IPS DF 6.9 (cell line): Measurements from ENCODE around the gene TTC7B.

Source experiments
- DNase-seq: peaks from one replicate; pipeline ENCODE4 v3.0.0-alpha.2; 2013; ENCODE audit warnings: low read depth, low spot score
- H3K27ac ChIP-seq: one replicate; pipeline ENCODE4 v1.5.1; 2013; ENCODE audit warnings: low read length, control low read depth
- H3K27me3 ChIP-seq: 2 replicates; pipeline ENCODE4 v1.6.1; 2013; ENCODE audit warnings: mild to moderate bottlenecking, low read length; ENCODE audit not compliant: control insufficient read depth, insufficient read depth
- H3K36me3 ChIP-seq: 2 replicates; pipeline ENCODE4 v1.6.1; 2013; ENCODE audit warnings: low read length; ENCODE audit not compliant: control insufficient read depth, insufficient read depth
- H3K4me1 ChIP-seq: 2 replicates; pipeline ENCODE4 v1.6.1; 2013; ENCODE audit warnings: low read length; ENCODE audit not compliant: control insufficient read depth, insufficient read depth
- H3K4me3 ChIP-seq: 2 replicates; pipeline ENCODE4 v1.5.1; 2013; ENCODE audit warnings: mild to moderate bottlenecking, low read length
- H3K9me3 ChIP-seq: 2 replicates; pipeline ENCODE4 v1.6.1; 2013; ENCODE audit warnings: low read length, inconsistent platforms; ENCODE audit not compliant: control insufficient read depth, insufficient read depth
- WGBS: extraction: QIAGEN DNeasy Blood & Tissue Kit; methylation state at CpG from one replicate; pipeline ENCODE4 v1.1.7; 2013; ENCODE audit warnings: mixed read lengths, missing lambda C conversion rate; ENCODE audit not compliant: insufficient read length, insufficient coverage; 5-methylcytosine and 5-hydroxymethylcytosine counted together

The TTC7B gene

DNA sequence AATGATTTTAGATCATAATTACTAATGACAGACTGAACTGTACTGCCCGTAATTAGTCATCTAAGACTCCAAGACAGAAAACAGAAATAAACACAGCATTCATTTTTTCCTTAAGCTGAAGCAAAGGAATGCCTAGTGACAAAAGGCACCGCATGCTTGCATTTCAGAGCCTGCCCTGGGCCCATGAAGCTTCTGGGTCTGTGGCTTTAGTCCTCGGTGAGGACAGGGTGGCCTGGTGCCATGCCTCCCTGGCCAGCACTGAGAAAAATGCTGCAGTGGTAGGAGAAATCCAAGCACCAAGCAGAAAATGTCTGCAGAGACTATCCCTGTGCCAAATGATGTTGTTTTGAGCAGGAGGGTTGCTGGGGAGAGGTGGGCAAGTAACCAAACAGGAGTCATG, 247.8 kb downstream of the TTC7B start:
- Histone ChIP-seq H3K27me3 (no peaks in the 10 kb centered on the region), H3K9me3 (no peaks in the 10 kb centered on the region), H3K4me1 (peaks cover 7% of the 10 kb centered on the region), H3K4me3 (no peak overlapping the region), H3K36me3 (no peaks in the 10 kb centered on the region), H3K27ac (no peak overlapping the region)
- no peak for DNase-seq
- WGBS, result no CpG with 5 or more reads among the region's 3 CpGs

DNA sequence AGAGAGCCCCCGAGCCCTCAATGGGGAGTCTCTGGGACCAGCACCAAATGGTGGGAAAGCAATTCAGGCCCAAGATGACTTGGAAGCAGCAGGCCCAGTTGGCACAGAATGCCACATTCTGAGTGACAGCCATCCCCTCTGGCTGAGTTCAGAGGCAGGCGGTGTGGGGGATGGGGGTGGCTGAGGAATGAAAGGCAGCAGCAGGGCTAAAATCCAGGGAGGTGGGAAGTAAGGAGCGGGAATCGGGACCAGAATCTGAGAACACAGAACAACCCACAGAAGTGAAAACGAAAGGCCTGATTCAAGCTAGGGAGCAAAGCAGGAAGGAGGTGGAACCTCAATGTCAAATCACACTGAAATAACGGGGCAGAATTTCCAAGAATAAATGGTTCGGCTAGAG, 248.2 kb downstream of the TTC7B start:
- no peaks in the 10 kb centered on the region for H3K36me3 ChIP-seq
- no peak overlapping the region for H3K4me3 ChIP-seq
- no peak for DNase-seq
- H3K9me3 ChIP-seq, result no peaks in the 10 kb centered on the region
- WGBS, result no CpG with 5 or more reads among the region's 7 CpGs
- no peaks in the 10 kb centered on the region for H3K27me3 ChIP-seq
- no peak overlapping the region for H3K27ac ChIP-seq
- H3K4me1 ChIP-seq, result peaks cover 7% of the 10 kb centered on the region

GRCh38 chr14:90567191-90567590, 249.0 kb downstream of the TTC7B start:
- Histone ChIP-seq H3K36me3 (no peaks in the 10 kb centered on the region), H3K4me3 (no peak overlapping the region), H3K27ac (no peak overlapping the region), H3K9me3 (no peaks in the 10 kb centered on the region), H3K4me1 (peaks cover 7% of the 10 kb centered on the region), H3K27me3 (no peaks in the 10 kb centered on the region)
- WGBS, result no CpG with 5 or more reads among the region's 11 CpGs
- no peak for DNase-seq

DNA sequence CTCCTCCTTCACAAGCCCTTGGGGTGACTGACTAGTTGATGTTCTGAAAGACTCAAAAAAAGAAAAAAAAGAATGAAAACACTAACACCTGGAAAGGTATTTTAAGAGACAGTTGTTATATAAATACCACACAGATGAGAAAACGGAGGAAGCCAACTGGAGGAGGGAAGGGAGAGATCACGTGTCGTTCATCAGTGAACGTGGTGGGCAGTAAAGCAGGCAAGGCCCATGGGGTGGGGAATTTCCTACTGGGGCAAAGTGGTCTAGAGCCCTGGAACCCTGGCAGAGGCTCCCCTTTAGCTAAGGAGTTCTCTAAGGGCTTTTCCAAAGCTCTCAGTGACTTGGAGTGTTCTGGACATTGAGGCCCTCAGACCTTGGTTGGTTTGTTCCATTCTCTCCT, 249.7 kb downstream of the TTC7B start:
- Histone ChIP-seq H3K27me3 (no peaks in the 10 kb centered on the region), H3K4me3 (no peak overlapping the region), H3K36me3 (no peaks in the 10 kb centered on the region), H3K27ac (no peak overlapping the region), H3K9me3 (no peaks in the 10 kb centered on the region), H3K4me1 (peaks cover 7% of the 10 kb centered on the region)
- no CpG with 5 or more reads among the region's 4 CpGs for WGBS
- DNase-seq, result no peak

DNA sequence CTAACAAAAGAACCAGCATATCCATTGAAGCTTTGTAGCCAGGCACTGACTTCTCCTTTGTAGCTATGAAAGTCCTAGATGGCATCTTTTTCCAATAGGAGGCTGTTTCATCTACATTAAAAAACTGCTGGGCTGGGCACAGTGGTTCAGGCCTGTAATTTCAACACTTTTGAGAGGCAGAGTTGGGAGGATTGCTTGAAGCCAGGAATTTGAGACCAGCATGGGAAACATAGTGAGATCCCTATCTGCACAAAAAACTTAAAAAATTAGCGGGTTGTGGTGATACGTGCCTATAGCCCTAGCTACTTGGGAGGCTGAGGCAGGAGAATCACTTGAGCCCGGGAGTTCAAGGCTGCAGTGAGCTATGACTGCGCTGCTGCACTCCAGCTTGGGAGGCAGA, 251.7 kb downstream of the TTC7B start:
- Histone ChIP-seq H3K27ac (no peak overlapping the region), H3K4me3 (no peak overlapping the region), H3K27me3 (no peaks in the 10 kb centered on the region), H3K9me3 (no peaks in the 10 kb centered on the region), H3K36me3 (no peaks in the 10 kb centered on the region), H3K4me1 (peaks cover 7% of the 10 kb centered on the region)
- WGBS, result no CpG with 5 or more reads among the region's 4 CpGs
- DNase-seq, result no peak

GRCh38 chr14:90562652-90563051, 253.6 kb downstream of the TTC7B start:
- WGBS, result no CpG with 5 or more reads among the region's 6 CpGs
- Histone ChIP-seq H3K27me3 (no peaks in the 10 kb centered on the region), H3K36me3 (no peaks in the 10 kb centered on the region; the same call in 1 of the 2 replicates), H3K27ac (no peak overlapping the region), H3K9me3 (no peaks in the 10 kb centered on the region), H3K4me1 (peaks cover 2% of the 10 kb centered on the region), H3K4me3 (no peak overlapping the region)
- no peak for DNase-seq

GRCh38 chr14:90561920-90562319, 254.3 kb downstream of the TTC7B start:
- Histone ChIP-seq H3K4me3 (no peak overlapping the region), H3K27me3 (no peaks in the 10 kb centered on the region), H3K4me1 (no peaks in the 10 kb centered on the region; the same call in none of the 2 replicates), H3K9me3 (no peaks in the 10 kb centered on the region), H3K36me3 (no peaks in the 10 kb centered on the region; the same call in 1 of the 2 replicates), H3K27ac (no peak overlapping the region)
- no CpG with 5 or more reads among the region's 7 CpGs for WGBS
- DNase-seq, result no peak

DNA sequence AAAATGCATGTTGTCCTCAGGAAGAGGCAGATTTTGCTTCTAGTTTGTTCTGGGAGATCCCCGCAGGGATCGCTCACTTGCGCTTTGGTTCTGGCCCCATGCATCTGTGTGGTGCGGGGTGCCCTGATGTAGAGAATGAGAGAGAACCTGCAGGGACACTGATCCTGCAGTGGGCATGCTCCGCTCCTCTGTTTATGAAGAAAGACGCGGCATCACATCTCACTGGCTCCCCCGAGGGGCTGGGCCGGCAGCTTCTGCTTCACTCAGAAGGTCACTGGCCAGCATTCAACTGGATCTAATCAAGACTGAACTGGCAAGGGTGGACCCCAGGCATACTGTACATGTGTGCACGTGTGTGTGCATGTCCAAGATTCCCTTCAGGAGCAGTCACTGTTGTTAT, 255.2 kb downstream of the TTC7B start:
- no peak for DNase-seq
- no CpG with 5 or more reads among the region's 10 CpGs for WGBS
- Histone ChIP-seq H3K27ac (no peak overlapping the region), H3K4me3 (no peak overlapping the region), H3K4me1 (peaks cover 4% of the 10 kb centered on the region), H3K36me3 (no peaks in the 10 kb centered on the region; the same call in 1 of the 2 replicates), H3K27me3 (no peaks in the 10 kb centered on the region), H3K9me3 (no peaks in the 10 kb centered on the region)

DNA sequence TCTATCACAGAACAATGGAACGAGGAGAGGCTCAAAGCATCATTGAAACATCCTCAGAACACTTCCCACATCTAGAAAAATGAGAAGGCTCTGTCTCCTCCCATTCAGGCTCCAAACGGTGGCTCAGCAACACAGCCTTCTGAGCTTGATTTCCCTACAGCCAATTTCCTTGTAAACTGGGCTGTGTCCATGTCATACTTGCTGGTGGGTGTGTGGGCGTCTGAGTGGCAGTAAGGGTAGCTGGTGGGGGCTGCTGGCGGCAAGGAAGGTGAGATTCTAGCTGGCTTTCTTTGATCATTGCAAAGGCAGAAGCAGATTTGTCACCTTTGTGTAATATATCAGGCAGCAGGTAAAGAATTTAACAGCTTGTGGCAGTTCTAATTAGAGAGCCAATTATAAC, 255.7 kb downstream of the TTC7B start:
- no peak for DNase-seq
- Histone ChIP-seq H3K4me3 (no peak overlapping the region), H3K4me1 (peaks cover 8% of the 10 kb centered on the region), H3K36me3 (no peaks in the 10 kb centered on the region; the same call in 1 of the 2 replicates), H3K27me3 (no peaks in the 10 kb centered on the region), H3K27ac (no peak overlapping the region), H3K9me3 (no peaks in the 10 kb centered on the region)
- WGBS, result no CpG with 5 or more reads among the region's 4 CpGs

DNA sequence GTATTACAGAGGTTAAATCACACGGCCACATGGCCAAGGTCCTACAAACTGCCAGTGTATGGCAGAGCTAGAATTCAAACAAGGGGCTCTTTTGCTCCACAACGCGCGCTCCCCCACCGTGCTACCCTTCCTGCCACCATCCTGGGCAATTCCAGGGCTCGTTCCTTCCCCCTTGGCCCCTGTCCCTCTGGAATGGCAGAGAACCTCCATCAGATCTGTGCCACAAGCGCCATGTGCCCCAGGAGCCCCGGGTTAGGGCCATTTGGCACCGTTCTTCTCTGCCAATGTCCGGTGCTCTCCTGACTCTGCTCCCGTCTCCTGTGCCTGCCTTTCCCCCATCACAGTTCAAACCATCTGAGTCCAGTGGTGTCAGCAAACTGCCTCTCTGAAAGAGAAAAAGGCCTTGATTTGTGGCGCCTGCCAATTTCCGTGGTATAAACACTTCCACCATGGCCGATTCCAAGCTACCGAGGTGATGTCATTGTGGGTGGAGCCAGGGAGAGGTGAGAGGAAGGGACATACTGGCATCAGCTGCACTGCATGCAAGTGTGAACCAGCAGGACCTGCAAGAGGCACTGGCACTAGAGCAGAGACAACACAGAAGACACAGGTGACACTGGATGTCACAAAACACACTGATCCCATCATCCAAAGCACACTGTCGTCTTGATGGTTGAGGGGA, 256.3 kb downstream of the TTC7B start:
- DNase-seq, result no peak
- Histone ChIP-seq H3K4me3 (no peak overlapping the region), H3K9me3 (no peaks in the 10 kb centered on the region), H3K36me3 (no peaks in the 10 kb centered on the region; the same call in 1 of the 2 replicates), H3K27ac (no peak overlapping the region), H3K4me1 (peaks cover 8% of the 10 kb centered on the region), H3K27me3 (no peaks in the 10 kb centered on the region)
- no CpG with 5 or more reads among the region's 16 CpGs for WGBS

- Histone ChIP-seq H3K27me3 (no peaks in the 10 kb centered on the region), H3K27ac (no peak overlapping the region), H3K4me1 (peaks cover 8% of the 10 kb centered on the region), H3K36me3 (no peaks in the 10 kb centered on the region; the same call in 1 of the 2 replicates), H3K9me3 (no peaks in the 10 kb centered on the region), H3K4me3 (no peak overlapping the region)
- DNase-seq, result no peak
- no CpG with 5 or more reads among the region's 12 CpGs for WGBS
Observed at GRCh38 chr14:90558983-90559590, 257.1 kb downstream of the TTC7B start.
